SK-N-SH (cell line): ENCODE data around the gene PEX16. TPM values are rescaled to one million over a fixed set of nuclear protein-coding genes. Genes with fewer than 3 reads are reported as not detected.

Experiments used
- CTCF ChIA-PET: fragments of 300-600, 350-600 bp; formaldehyde crosslinking; extraction: SDS; loops from one replicate; lab custom pipeline; 2021; lab: Yijun Ruan, JAX
- POLR2A ChIA-PET: fragments of 350-600 bp; sonication (Branson Sonifier 250); formaldehyde crosslinking; extraction: SDS; loops from one replicate; lab custom pipeline; 2020; ENCODE audit warnings: antibody characterized with exemption, inconsistent platforms; lab: Yijun Ruan, JAX
- DNase-seq: peaks from one replicate; pipeline ENCODE4 v3.0.0; 2012
- H2AFZ ChIP-seq: fragments of 200-600 bp; sonication (generic); 2 replicates; pipeline ENCODE4 v1.8.1; 2016; ENCODE audit warnings: antibody characterized with exemption, mild to moderate bottlenecking, low read depth
- H3F3A ChIP-seq: fragments of 200-600 bp; sonication (generic); replicated peaks from 2 replicates; pipeline ENCODE3; 2016; ENCODE audit warnings: antibody characterized with exemption, mild to moderate bottlenecking; ENCODE audit not compliant: insufficient read depth
- H3K27ac ChIP-seq, 2 experiments: fragments of 200-500 bp in 1 of 2; fragments of 200-600 bp in 1 of 2; sonication (Bioruptor generic) in 1 of 2; sonication (generic), shearing (Covaris generic) in 1 of 2; 2 replicates each; pipeline versions ENCODE4 v1.5.1 to v1.6.1; 2014 to 2016; ENCODE audit warnings: low read depth in 2 of 2, inconsistent platforms in 1 of 2, low read length in 1 of 2, mild to moderate bottlenecking in 1 of 2, mixed read lengths in 1 of 2
- H3K27me3 ChIP-seq: fragments of 200-600 bp; sonication (generic), shearing (Covaris generic); 2 replicates; pipeline ENCODE4 v1.6.1; 2016; ENCODE audit warnings: mixed run types; ENCODE audit not compliant: insufficient read depth
- H3K36me3 ChIP-seq, 2 experiments: fragments of 200-500 bp in 1 of 2; fragments of 200-600 bp in 1 of 2; sonication (Bioruptor generic) in 1 of 2; sonication (generic) in 1 of 2; replicated peaks in 1 of 2; 2 replicates each; pipeline versions ENCODE3 to v1.5.1; 2014 to 2016; ENCODE audit warnings: low read length in 1 of 2, mild to moderate bottlenecking in 1 of 2; ENCODE audit not compliant: insufficient read depth in 2 of 2, control insufficient read depth in 1 of 2
- H3K4me1 ChIP-seq, 2 experiments: fragments of 200-500 bp in 1 of 2; fragments of 200-600 bp in 1 of 2; sonication (Bioruptor generic) in 1 of 2; sonication (generic), shearing (Covaris generic) in 1 of 2; 2 replicates each; pipeline versions ENCODE4 v1.5.1 to v1.6.1; 2014 to 2016; ENCODE audit warnings: low read depth in 1 of 2, low read length in 1 of 2, mixed run types in 1 of 2; ENCODE audit not compliant: insufficient read depth in 2 of 2, control insufficient read depth in 1 of 2
- H3K4me2 ChIP-seq: fragments of 200-600 bp; sonication (generic), shearing (Covaris generic); 2 replicates; pipeline ENCODE4 v1.6.1; 2017; ENCODE audit warnings: mixed run types
- H3K4me3 ChIP-seq, 2 experiments: fragments of 200-500 bp in 1 of 2; fragments of 200-600 bp in 1 of 2; sonication (Bioruptor generic) in 1 of 2; sonication (generic), shearing (Covaris generic) in 1 of 2; 2 replicates each; pipeline versions ENCODE4 v1.5.1 to v1.8.1; 2014 to 2016; ENCODE audit warnings: low read depth in 2 of 2, inconsistent platforms in 1 of 2, low read length in 1 of 2, mild to moderate bottlenecking in 1 of 2, mixed read lengths in 1 of 2, moderate library complexity in 1 of 2
- H3K79me2 ChIP-seq: fragments of 200-600 bp; sonication (generic); 2 replicates; pipeline ENCODE4 v1.8.1; 2017; ENCODE audit warnings: mild to moderate bottlenecking; ENCODE audit not compliant: insufficient read depth
- H3K9ac ChIP-seq: fragments of 200-600 bp; sonication (generic); 2 replicates; pipeline ENCODE4 v1.6.1; 2017; ENCODE audit warnings: mixed run types
- H3K9me2 ChIP-seq: fragments of 200-600 bp; sonication (generic); 2 replicates; pipeline ENCODE4 v1.6.1; 2017; ENCODE audit warnings: mixed run types
- H3K9me3 ChIP-seq: fragments of 200-600 bp; sonication (generic); 2 replicates; pipeline ENCODE4 v1.6.1; 2017; ENCODE audit warnings: mixed run types, mild to moderate bottlenecking, moderate library complexity
- H4K20me1 ChIP-seq: fragments of 200-600 bp; sonication (generic); 2 replicates; pipeline ENCODE4 v1.6.1; 2017; ENCODE audit warnings: mild to moderate bottlenecking, mixed run types; ENCODE audit not compliant: insufficient read depth
- EZH2phosphoT487 ChIP-seq: fragments of 200-600 bp; sonication (generic); IDR thresholded peaks from 2 replicates; pipeline ENCODE4 v1.6.1; 2017; ENCODE audit warnings: low read depth, mixed run types, mild to moderate bottlenecking, antibody characterized with exemption, moderate library complexity, borderline replicate concordance
- FOXM1 ChIP-seq: IDR thresholded peaks from 2 replicates; pipeline ENCODE4 v1.4.0; 2012; ENCODE audit warnings: low read depth, mild to moderate bottlenecking
- GATA2 ChIP-seq: sonication (generic); formaldehyde crosslinking; IDR thresholded peaks from 2 replicates; pipeline ENCODE4 v1.5.0; 2020; ENCODE audit warnings: mild to moderate bottlenecking, missing genetic modification reagents
- IRF3 ChIP-seq: fragments of 150-350 bp; IDR thresholded peaks from 2 replicates; pipeline ENCODE4 v1.6.1; 2016; ENCODE audit warnings: mild to moderate bottlenecking, low read depth, low read length
- JUND ChIP-seq: IDR thresholded peaks from 2 replicates; pipeline ENCODE4 v1.4.0; 2012
- MXI1 ChIP-seq: IDR thresholded peaks from 2 replicates; pipeline ENCODE4 v1.6.1; 2012; ENCODE audit warnings: mild to moderate bottlenecking, low read depth, low read length, improper control_type of control experiment
- NFIC ChIP-seq: IDR thresholded peaks from 2 replicates; pipeline ENCODE4 v1.4.0; 2012; ENCODE audit warnings: borderline replicate concordance
- POLR2AphosphoS5 ChIP-seq: IDR thresholded peaks from 2 replicates; pipeline ENCODE4 v1.6.1; 2012; ENCODE audit warnings: low read depth, low read length
- RAD21 ChIP-seq: IDR thresholded peaks from 2 replicates; pipeline ENCODE4 v1.6.1; 2012; ENCODE audit warnings: mild to moderate bottlenecking, low read length
- RCOR1 ChIP-seq: fragments of 150-350 bp; IDR thresholded peaks from 2 replicates; pipeline ENCODE4 v1.6.1; 2017; ENCODE audit warnings: antibody characterized with exemption, low read length
- RXRA ChIP-seq: IDR thresholded peaks from 2 replicates; pipeline ENCODE4 v1.4.0; 2012; ENCODE audit warnings: low read depth, mild to moderate bottlenecking, borderline replicate concordance
- SMC3 ChIP-seq: IDR thresholded peaks from 2 replicates; pipeline ENCODE4 v1.6.1; 2012; ENCODE audit warnings: low read depth, low read length, improper control_type of control experiment
- TAF1 ChIP-seq: IDR thresholded peaks from 2 replicates; pipeline ENCODE4 v1.6.1; 2012; ENCODE audit warnings: low read depth, mild to moderate bottlenecking, low read length, moderate library complexity, borderline replicate concordance
- TCF12 ChIP-seq: IDR thresholded peaks from 2 replicates; pipeline ENCODE4 v1.4.0; 2012
- USF1 ChIP-seq: IDR thresholded peaks from 2 replicates; pipeline ENCODE4 v1.4.0; 2012; ENCODE audit warnings: low read depth, borderline replicate concordance
- YY1 ChIP-seq: IDR thresholded peaks from 2 replicates; pipeline ENCODE4 v1.4.0; 2012; ENCODE audit warnings: low read depth, mild to moderate bottlenecking
- WGBS: methylation state at CpG from one replicate; pipeline ENCODE4 v1.1.6; 2017; ENCODE audit warnings: low lambda C conversion rate; 5-methylcytosine and 5-hydroxymethylcytosine counted together
- polyA plus RNA-seq, 3 experiments: library from polyadenylated mRNA; depleted of rRNA; stranded (reverse); fragments of >200 nt; gene quantifications; 2 replicates each; pipeline ENCODE4 v1.2.3, GENCODE V29; 2012
- TF ChIP-seq, protein P1 (sequence below): fragments of 150-350 bp; IDR thresholded peaks from 2 replicates; pipeline ENCODE4 v1.6.1; 2017; ENCODE audit warnings: antibody characterized with exemption, low read length, low read depth, borderline replicate concordance

Gene PEX16
- polyA plus RNA-seq, 1 of the 3 experiments (the other 2 are of a cell fraction) = 46.4 TPM

DNA sequence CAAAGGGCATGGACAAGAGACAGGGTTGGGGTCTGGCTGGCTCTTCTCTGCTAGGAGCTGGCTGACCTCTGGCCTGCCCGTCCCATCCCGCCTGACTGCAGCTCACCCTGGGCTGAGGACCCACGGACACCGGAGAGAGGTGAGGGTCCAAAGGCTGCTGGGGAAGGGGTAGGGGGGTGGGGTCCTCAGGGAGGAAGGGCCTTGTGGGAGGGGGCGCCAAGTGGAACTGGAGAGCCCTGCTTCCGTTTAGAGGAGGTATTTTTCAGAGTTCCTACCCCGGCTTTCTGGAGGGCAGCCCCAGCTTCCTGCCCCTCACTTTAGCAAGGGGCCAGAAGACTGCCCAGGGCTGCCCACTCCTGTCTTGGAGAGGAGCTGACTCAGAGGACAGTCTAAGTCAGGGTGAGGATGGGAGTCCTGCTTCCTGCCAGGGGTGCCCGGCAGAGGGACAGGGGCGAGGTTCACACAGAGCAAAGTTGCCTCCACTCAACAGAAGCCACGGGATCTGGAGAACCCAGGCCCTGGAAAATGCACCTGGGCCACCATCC is 11.9 kb upstream of the PEX16 start:
- H3K27me3 ChIP-seq = no peaks in the 10 kb centered on the region
- H4K20me1 ChIP-seq = no peaks in the 10 kb centered on the region
- 80% methylated on average over 10 of the region's 10 CpGs for WGBS
- peaks cover 11 to 19% of the 10 kb centered on the region in 2 experiments for H3K36me3 ChIP-seq
- H3K27ac ChIP-seq = no peak overlapping the region; a peak in 1 of 4 replicates
- H3K9me2 ChIP-seq = no peaks in the 10 kb centered on the region
- ChIA-PET POLR2A (no interaction called here), CTCF (interaction anchor here (1.1 to 5.0 kb wide), 2 partner anchors 57 to 77 kb away, joined by 5 to 25 read pairs; no protein-coding TSS in a partner anchor)
- H3K9me3 ChIP-seq = no peaks in the 10 kb centered on the region
- H2AFZ ChIP-seq = no peak overlapping the region
- no peaks in the 10 kb centered on the region for H3K79me2 ChIP-seq
- no peak overlapping the region for H3K4me3 ChIP-seq
- H3K9ac ChIP-seq = no peak overlapping the region
- H3F3A ChIP-seq = no peaks in the 10 kb centered on the region
- no peak for DNase-seq
- TF ChIP-seq IRF3 = no peak
- TF ChIP-seq POLR2AphosphoS5 = no peak
- TF ChIP-seq RXRA = no peak
- no peak for TF ChIP-seq TCF12
- TF ChIP-seq TAF1 = no peak
- TF ChIP-seq RCOR1 = no peak
- TF ChIP-seq JUND = no peak
- no peak for TF ChIP-seq USF1
- TF ChIP-seq EZH2phosphoT487 = no peak
- TF ChIP-seq NFIC = no peak
- TF ChIP-seq FOXM1 = no peak
- no peak for TF ChIP-seq SMC3
- no peak for TF ChIP-seq GATA2 (CRISPR knock-in tag)
- TF ChIP-seq RAD21 = no peak
- TF ChIP-seq YY1 = no peak
- TF ChIP-seq MXI1 = no peak
- TF ChIP-seq, protein P1, sequence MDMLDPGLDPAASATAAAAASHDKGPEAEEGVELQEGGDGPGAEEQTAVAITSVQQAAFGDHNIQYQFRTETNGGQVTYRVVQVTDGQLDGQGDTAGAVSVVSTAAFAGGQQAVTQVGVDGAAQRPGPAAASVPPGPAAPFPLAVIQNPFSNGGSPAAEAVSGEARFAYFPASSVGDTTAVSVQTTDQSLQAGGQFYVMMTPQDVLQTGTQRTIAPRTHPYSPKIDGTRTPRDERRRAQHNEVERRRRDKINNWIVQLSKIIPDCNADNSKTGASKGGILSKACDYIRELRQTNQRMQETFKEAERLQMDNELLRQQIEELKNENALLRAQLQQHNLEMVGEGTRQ = no peak
- peaks cover 0 to 5% of the 10 kb centered on the region in 2 experiments; a peak in 1 of 4 replicates for H3K4me1 ChIP-seq
- H3K4me2 ChIP-seq = no peak overlapping the region
